GM23338 (cell line): ENCODE results near the gene FRMD3. TPM values are rescaled to one million over a fixed set of nuclear protein-coding genes. Genes with fewer than 3 reads are reported as not detected.

Experiments used
- ATAC-seq: fragments of 200-7000 bp; cut with Tn5 transposase; 3 replicates; pipeline ENCODE4 v1.9.1; 2020
- DNase-seq: peaks from one replicate; pipeline ENCODE4 v3.0.0-alpha.2; 2015; ENCODE audit warnings: low spot score
- H2AFZ ChIP-seq: fragments of 200-600 bp; sonication (generic); 2 replicates; pipeline ENCODE4 v1.8.0; 2016; ENCODE audit warnings: antibody characterized with exemption, mild to moderate bottlenecking, moderate library complexity
- H3F3A ChIP-seq: fragments of 200-600 bp; sonication (generic); replicated peaks from 2 replicates; pipeline ENCODE4 v1.8.0; 2017; ENCODE audit warnings: antibody characterized with exemption, mixed run types, low read depth
- H3K27ac ChIP-seq: fragments of 200-600 bp; sonication (generic); 2 replicates; pipeline ENCODE4 v1.6.1; 2016; ENCODE audit warnings: low read depth
- H3K27me3 ChIP-seq: fragments of 200-600 bp; sonication (generic); 2 replicates; pipeline ENCODE4 v1.8.0; 2016; ENCODE audit warnings: mild to moderate bottlenecking, mixed run types, moderate library complexity; ENCODE audit not compliant: insufficient read depth
- H3K36me3 ChIP-seq: fragments of 200-600 bp; sonication (generic); 2 replicates; pipeline ENCODE4 v1.8.0; 2016; ENCODE audit warnings: mild to moderate bottlenecking; ENCODE audit not compliant: insufficient read depth
- H3K4me1 ChIP-seq: fragments of 200-600 bp; sonication (generic); 2 replicates; pipeline ENCODE4 v1.8.0; 2016; ENCODE audit warnings: mild to moderate bottlenecking, moderate library complexity; ENCODE audit not compliant: insufficient read depth
- H3K4me2 ChIP-seq: fragments of 200-600 bp; sonication (generic); 2 replicates; pipeline ENCODE4 v1.7.1; 2017; ENCODE audit warnings: mixed run types
- H3K4me3 ChIP-seq: fragments of 200-600 bp; sonication (generic); 2 replicates; pipeline ENCODE4 v1.6.1; 2016; ENCODE audit warnings: mixed run types
- H3K79me2 ChIP-seq: fragments of 200-600 bp; sonication (generic); replicated peaks from 2 replicates; pipeline ENCODE4 v1.8.0; 2017; ENCODE audit warnings: mild to moderate bottlenecking; ENCODE audit not compliant: insufficient read depth
- H3K9me2 ChIP-seq: fragments of 200-600 bp; sonication (generic); 2 replicates; pipeline ENCODE4 v1.8.0; 2017; ENCODE audit not compliant: insufficient read depth
- H4K20me1 ChIP-seq: fragments of 200-600 bp; sonication (generic); replicated peaks from 2 replicates; pipeline ENCODE4 v1.8.0; 2017; ENCODE audit warnings: mild to moderate bottlenecking; ENCODE audit not compliant: insufficient read depth
- H3K27ac Mint-ChIP-seq: 2 replicates; pipeline ENCODE4 v1.8.0; 2020; ENCODE audit warnings: inconsistent platforms, mild to moderate bottlenecking, moderate library complexity, mixed read lengths
- H3K27me3 Mint-ChIP-seq: 3 replicates; pipeline ENCODE4 v1.8.0; 2022; ENCODE audit warnings: low read depth, mild to moderate bottlenecking, moderate library complexity, mixed read lengths, inconsistent platforms; ENCODE audit not compliant: insufficient read depth, poor library complexity
- H3K36me3 Mint-ChIP-seq: 3 replicates; pipeline ENCODE4 v1.8.0; 2021; ENCODE audit warnings: low read depth, mild to moderate bottlenecking, inconsistent platforms, moderate library complexity, mixed read lengths
- H3K4me1 Mint-ChIP-seq: 3 replicates; pipeline ENCODE4 v1.8.0; 2020; ENCODE audit warnings: mild to moderate bottlenecking, inconsistent platforms, mixed read lengths
- H3K4me3 Mint-ChIP-seq: 3 replicates; pipeline ENCODE4 v1.8.0; 2021; ENCODE audit warnings: moderate library complexity, mild to moderate bottlenecking, inconsistent platforms, mixed read lengths
- H3K9me3 Mint-ChIP-seq: 3 replicates; pipeline ENCODE4 v1.8.0; 2020; ENCODE audit warnings: moderate library complexity, mild to moderate bottlenecking, inconsistent platforms, mixed read lengths
- CTCF ChIP-seq, 2 experiments: fragments of 200-600 bp in 1 of 2; sonication (generic) in 1 of 2; conservative IDR thresholded peaks; 2 replicates each; pipeline versions ENCODE4 v1.5.1 to v1.6.1; 2016 to 2017; ENCODE audit warnings: antibody characterized with exemption in 2 of 2, low read depth in 2 of 2, mild to moderate bottlenecking in 2 of 2, moderate library complexity in 1 of 2
- ETS1 ChIP-seq: IDR thresholded peaks from 2 replicates; pipeline ENCODE4 v1.6.1; 2016; ENCODE audit warnings: antibody characterized with exemption
- EZH2 ChIP-seq: fragments of 200-600 bp; sonication (generic); IDR thresholded peaks from one replicate; pipeline ENCODE4 v1.8.0; 2017; ENCODE audit warnings: antibody characterized with exemption, mild to moderate bottlenecking, low read depth; ENCODE audit not compliant: unreplicated experiment
- JUNB ChIP-seq: IDR thresholded peaks from one replicate; pipeline ENCODE4 v1.6.1; 2016; ENCODE audit warnings: antibody characterized with exemption; ENCODE audit not compliant: unreplicated experiment
- NANOG ChIP-seq: IDR thresholded peaks from 2 replicates; pipeline ENCODE4 v1.6.1; 2016; ENCODE audit warnings: antibody characterized with exemption, borderline replicate concordance
- POLR2AphosphoS5 ChIP-seq: IDR thresholded peaks from 2 replicates; pipeline ENCODE4 v1.6.1; 2016; ENCODE audit warnings: antibody characterized with exemption, low read depth
- REST ChIP-seq: IDR thresholded peaks from one replicate; pipeline ENCODE4 v1.6.1; 2018; ENCODE audit warnings: antibody characterized with exemption; ENCODE audit not compliant: unreplicated experiment
- STAT1 ChIP-seq: IDR thresholded peaks from one replicate; pipeline ENCODE4 v1.6.1; 2016; ENCODE audit warnings: antibody characterized with exemption; ENCODE audit not compliant: unreplicated experiment
- ZNF114 ChIP-seq: fragments of 250-450 bp; sonication (Bioruptor Pico); IDR thresholded peaks from 2 replicates; pipeline ENCODE4 v1.5.0; 2020; ENCODE audit warnings: mild to moderate bottlenecking, moderate library complexity
- ZNF331 ChIP-seq: fragments of 250-450 bp; sonication (Bioruptor Pico); IDR thresholded peaks from 2 replicates; pipeline ENCODE4 v1.5.0; 2020; ENCODE audit warnings: low read depth, mild to moderate bottlenecking, moderate library complexity
- ZNF462 ChIP-seq: fragments of 250-450 bp; sonication (Bioruptor Pico); IDR thresholded peaks from 2 replicates; pipeline ENCODE4 v1.5.0; 2020; ENCODE audit warnings: mild to moderate bottlenecking, moderate library complexity
- polyA plus RNA-seq: library from polyadenylated mRNA; unstranded; fragments of >200 nt; fragmentation: Nextera tagmentation; extraction: Ambion mirVana; gene quantifications from 2 replicates; pipeline ENCODE4 v1.2.1, GENCODE V29; 2016
- total RNA-seq: library from RNA; depleted of rRNA; stranded (reverse); fragments of >200 nt; shearing (Covaris generic); gene quantifications from 2 replicates; pipeline ENCODE4 v1.2.3, GENCODE V29; 2014

The FRMD3 gene
- total and polyA plus RNA-seq, 2 experiments from 2014 or later, result 0.47 to 1.2 TPM

- no peak for TF ChIP-seq ZNF462
- TF ChIP-seq REST, result no peak
- TF ChIP-seq EZH2, result no peak
Measured at GRCh38 chr9:83401328-83401900, 136.8 kb downstream of the FRMD3 start (continued).

- H3K36me3 Mint-ChIP-seq, result no peaks in the 10 kb centered on the region
- ATAC-seq, result no peak
- Histone ChIP-seq H3K9me2 (no peaks in the 10 kb centered on the region), H3F3A (no peaks in the 10 kb centered on the region), H3K79me2 (no peaks in the 10 kb centered on the region), H3K27ac (no peak overlapping the region), H3K4me2 (no peak overlapping the region), H3K27me3 (no peaks in the 10 kb centered on the region), H2AFZ (no peak overlapping the region), H3K36me3 (no peaks in the 10 kb centered on the region), H3K4me3 (no peak overlapping the region), H3K4me1 (no peaks in the 10 kb centered on the region), H4K20me1 (no peaks in the 10 kb centered on the region)
- H3K27ac Mint-ChIP-seq, result no peak overlapping the region
- no peak overlapping the region for H3K4me3 Mint-ChIP-seq
- no peak for DNase-seq
- no peaks in the 10 kb centered on the region for H3K4me1 Mint-ChIP-seq
- H3K9me3 Mint-ChIP-seq, result peaks cover 5% of the 10 kb centered on the region; the same call in 1 of the 3 replicates
- peaks cover 4% of the 10 kb centered on the region for H3K27me3 Mint-ChIP-seq
- TF ChIP-seq POLR2AphosphoS5, result no peak
- no peak for TF ChIP-seq CTCF (conservative IDR thresholded peaks at IDR 0.05; ENCODE audit: low read depth in 2 of 2)
- no peak for TF ChIP-seq ZNF331 (CRISPR knock-in tag)
- no peak for TF ChIP-seq JUNB
- TF ChIP-seq STAT1, result no peak
- no peak for TF ChIP-seq NANOG
- no peak for TF ChIP-seq ZNF114
- no peak for TF ChIP-seq ETS1
Measured at GRCh38 chr9:83396813-83397212, 141.4 kb downstream of the FRMD3 start.
